OCI-LY1 (cell line): ENCODE data around the gene PKNOX1.
A peak's percentile ranks its signal among the peaks of the same experiment; 100 is the strongest.
"Not testable (repeated sequence)": the region's sequence is repeated elsewhere in the genome, so short reads cannot be mapped to it uniquely, and the experiment has no call there.

Experiments
- H2AFZ ChIP-seq: fragments of 200-600 bp; sonication (generic), shearing (Covaris generic); 2 replicates; pipeline ENCODE4 v1.6.0; 2014; ENCODE audit warnings: antibody characterized with exemption, mild to moderate bottlenecking, low read length
- H3F3A ChIP-seq: fragments of 200-600 bp; sonication (generic), shearing (Covaris generic); 2 replicates; pipeline ENCODE4 v1.6.0; 2014; ENCODE audit warnings: mild to moderate bottlenecking, antibody characterized with exemption, low read length, moderate library complexity; ENCODE audit not compliant: insufficient read depth
- H3K27ac ChIP-seq: fragments of 200-600 bp; sonication (generic); 2 replicates; pipeline ENCODE4 v1.5.1; 2014; ENCODE audit warnings: low read length, mixed run types, mild to moderate bottlenecking, low read depth; ENCODE audit not compliant: poor library complexity, severe bottlenecking
- H3K27me3 ChIP-seq: fragments of 200-600 bp; sonication (generic); 2 replicates; pipeline ENCODE4 v1.6.0; 2014; ENCODE audit warnings: antibody characterized with exemption, mild to moderate bottlenecking, low read length, moderate library complexity; ENCODE audit not compliant: insufficient read depth
- H3K36me3 ChIP-seq: fragments of 200-600 bp; sonication (generic); 2 replicates; pipeline ENCODE4 v1.6.1; 2014; ENCODE audit warnings: mild to moderate bottlenecking, antibody characterized with exemption, low read length, moderate library complexity, mixed read lengths; ENCODE audit not compliant: insufficient read depth
- H3K4me1 ChIP-seq: fragments of 200-600 bp; sonication (generic); 2 replicates; pipeline ENCODE4 v1.5.1; 2014; ENCODE audit warnings: mild to moderate bottlenecking, low read length, moderate library complexity; ENCODE audit not compliant: insufficient read depth, severe bottlenecking
- H3K4me2 ChIP-seq: fragments of 200-600 bp; sonication (generic), shearing (Covaris generic); 2 replicates; pipeline ENCODE4 v1.6.1; 2014; ENCODE audit warnings: low read length
- H3K4me3 ChIP-seq: fragments of 200-600 bp; sonication (generic); 2 replicates; pipeline ENCODE4 v1.5.1; 2014; ENCODE audit warnings: low read length, low read depth, mild to moderate bottlenecking, mixed read lengths; ENCODE audit not compliant: poor library complexity, severe bottlenecking
- H3K79me2 ChIP-seq: fragments of 200-600 bp; shearing (Covaris generic); 2 replicates; pipeline ENCODE4 v1.6.1; 2016; ENCODE audit warnings: mixed run types, low read length, mixed read lengths; ENCODE audit not compliant: insufficient read depth
- H3K9ac ChIP-seq: fragments of 200-600 bp; sonication (generic), shearing (Covaris generic); 2 replicates; pipeline ENCODE4 v1.6.1; 2014; ENCODE audit warnings: mild to moderate bottlenecking, low read length, mixed read lengths
- H3K9me2 ChIP-seq: fragments of 200-600 bp; sonication (generic), shearing (Covaris generic); 2 replicates; pipeline ENCODE4 v1.6.1; 2014; ENCODE audit warnings: low read depth, mild to moderate bottlenecking, low read length, mixed read lengths
- H3K9me3 ChIP-seq: fragments of 200-600 bp; shearing (Covaris generic); 2 replicates; pipeline ENCODE4 v1.6.1; 2014; ENCODE audit warnings: low read length, mixed read lengths
- H4K20me1 ChIP-seq: fragments of 200-600 bp; sonication (generic), shearing (Covaris generic); 2 replicates; pipeline ENCODE4 v1.6.0; 2016; ENCODE audit warnings: mild to moderate bottlenecking, low read length; ENCODE audit not compliant: insufficient read depth
- EZH2 ChIP-seq: fragments of 200-600 bp; sonication (generic), shearing (Covaris generic); IDR thresholded peaks from 2 replicates; pipeline ENCODE4 v1.8.0; 2017; ENCODE audit warnings: borderline replicate concordance, mixed run types, mild to moderate bottlenecking, antibody characterized with exemption, low read length, moderate library complexity, mixed read lengths
- TF ChIP-seq, protein P1 (sequence below): fragments of 200-600 bp; sonication (generic), shearing (Covaris generic); IDR thresholded peaks from 2 replicates; pipeline ENCODE4 v1.5.1; 2017; ENCODE audit warnings: mild to moderate bottlenecking, antibody characterized with exemption, low read length, moderate library complexity, mixed read lengths

PKNOX1 gene

DNA sequence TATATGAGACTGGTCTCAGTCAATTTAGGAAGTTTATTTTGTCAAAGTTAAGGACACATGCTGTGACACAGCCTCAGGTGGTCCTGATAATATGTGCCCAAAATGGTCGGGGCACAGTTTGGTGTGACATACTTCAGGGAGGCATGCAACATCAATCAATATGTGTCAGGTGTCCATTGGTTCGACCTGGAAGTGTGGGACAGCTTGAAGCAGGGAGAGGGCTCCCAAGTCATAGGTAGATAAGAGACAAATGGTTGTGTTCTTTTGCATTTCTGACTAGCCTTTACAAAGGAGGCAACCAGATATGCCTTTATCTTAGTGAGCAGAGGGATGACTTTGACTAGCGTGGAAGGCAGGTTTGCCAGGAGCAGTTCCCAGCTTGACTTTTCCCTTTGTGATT lies 44.4 kb upstream of the PKNOX1 start:
- H3K4me1 ChIP-seq = peaks cover 23% of the 10 kb centered on the region
- H3K36me3 ChIP-seq = no peaks in the 10 kb centered on the region
- H3K4me2 ChIP-seq = no peak overlapping the region
- no peak overlapping the region for H3K27ac ChIP-seq
- H3K79me2 ChIP-seq = no peaks in the 10 kb centered on the region
- no peaks in the 10 kb centered on the region for H3K27me3 ChIP-seq
- H3F3A ChIP-seq = no peaks in the 10 kb centered on the region
- H4K20me1 ChIP-seq = no peaks in the 10 kb centered on the region
- no peak overlapping the region for H3K9ac ChIP-seq
- H2AFZ ChIP-seq = no peak overlapping the region
- no peaks in the 10 kb centered on the region for H3K9me3 ChIP-seq
- H3K9me2 ChIP-seq = no peaks in the 10 kb centered on the region
- TF ChIP-seq EZH2 = no peak
- TF ChIP-seq, protein P1, sequence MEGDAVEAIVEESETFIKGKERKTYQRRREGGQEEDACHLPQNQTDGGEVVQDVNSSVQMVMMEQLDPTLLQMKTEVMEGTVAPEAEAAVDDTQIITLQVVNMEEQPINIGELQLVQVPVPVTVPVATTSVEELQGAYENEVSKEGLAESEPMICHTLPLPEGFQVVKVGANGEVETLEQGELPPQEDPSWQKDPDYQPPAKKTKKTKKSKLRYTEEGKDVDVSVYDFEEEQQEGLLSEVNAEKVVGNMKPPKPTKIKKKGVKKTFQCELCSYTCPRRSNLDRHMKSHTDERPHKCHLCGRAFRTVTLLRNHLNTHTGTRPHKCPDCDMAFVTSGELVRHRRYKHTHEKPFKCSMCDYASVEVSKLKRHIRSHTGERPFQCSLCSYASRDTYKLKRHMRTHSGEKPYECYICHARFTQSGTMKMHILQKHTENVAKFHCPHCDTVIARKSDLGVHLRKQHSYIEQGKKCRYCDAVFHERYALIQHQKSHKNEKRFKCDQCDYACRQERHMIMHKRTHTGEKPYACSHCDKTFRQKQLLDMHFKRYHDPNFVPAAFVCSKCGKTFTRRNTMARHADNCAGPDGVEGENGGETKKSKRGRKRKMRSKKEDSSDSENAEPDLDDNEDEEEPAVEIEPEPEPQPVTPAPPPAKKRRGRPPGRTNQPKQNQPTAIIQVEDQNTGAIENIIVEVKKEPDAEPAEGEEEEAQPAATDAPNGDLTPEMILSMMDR = no peak
- no peak overlapping the region for H3K4me3 ChIP-seq

DNA sequence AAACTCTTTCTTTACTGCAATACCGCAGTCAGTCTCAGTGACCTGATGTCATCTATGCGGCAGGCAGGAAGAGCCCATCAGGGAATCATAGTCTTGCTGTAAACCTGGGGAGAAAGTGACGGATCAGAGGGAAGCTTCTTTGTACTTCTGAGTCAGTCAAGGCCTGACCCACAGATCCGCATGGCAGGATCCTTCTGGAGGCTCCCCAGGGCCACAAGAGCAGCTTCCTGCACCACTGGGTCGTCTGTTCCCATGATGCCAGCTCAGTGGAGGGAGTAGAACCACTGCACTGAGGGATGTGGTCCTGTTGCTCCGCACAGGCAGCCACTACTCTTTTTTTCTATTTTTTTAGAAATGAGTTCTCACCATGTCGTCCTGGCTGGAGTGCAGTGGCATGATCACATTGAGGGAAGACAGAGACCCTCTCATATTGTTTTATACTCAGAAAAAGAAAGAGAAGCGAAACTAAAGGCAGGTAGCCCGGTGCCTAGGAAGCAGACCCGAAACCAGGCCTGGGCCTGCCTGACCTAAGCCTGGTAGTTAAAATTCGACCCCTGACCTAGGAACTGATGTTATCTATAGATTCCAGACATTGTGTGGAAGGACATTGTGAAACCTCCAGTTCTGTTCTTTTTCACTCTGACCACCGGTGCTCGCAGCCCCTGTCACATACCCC lies 42.7 kb upstream of the PKNOX1 start:
- peak overlapping the region; percentile 68 for H2AFZ ChIP-seq
- H3K9me3 ChIP-seq = no peaks in the 10 kb centered on the region
- peak overlapping the region; percentile 35; the same call in 1 of the 2 replicates for H3K4me2 ChIP-seq
- peak overlapping the region; percentile 45; the same call in 1 of the 2 replicates for H3K9ac ChIP-seq
- H3K4me3 ChIP-seq = no peak overlapping the region
- no peaks in the 10 kb centered on the region for H3K79me2 ChIP-seq
- no peak for TF ChIP-seq EZH2
- TF ChIP-seq, protein P1 = no peak
- peaks cover 21% of the 10 kb centered on the region for H3K4me1 ChIP-seq
- no peaks in the 10 kb centered on the region for H3F3A ChIP-seq
- H3K9me2 ChIP-seq = no peaks in the 10 kb centered on the region
- H3K27me3 ChIP-seq = no peaks in the 10 kb centered on the region
- peak overlapping the region; percentile 77 for H3K27ac ChIP-seq
- no peaks in the 10 kb centered on the region for H3K36me3 ChIP-seq
- H4K20me1 ChIP-seq = no peaks in the 10 kb centered on the region

DNA sequence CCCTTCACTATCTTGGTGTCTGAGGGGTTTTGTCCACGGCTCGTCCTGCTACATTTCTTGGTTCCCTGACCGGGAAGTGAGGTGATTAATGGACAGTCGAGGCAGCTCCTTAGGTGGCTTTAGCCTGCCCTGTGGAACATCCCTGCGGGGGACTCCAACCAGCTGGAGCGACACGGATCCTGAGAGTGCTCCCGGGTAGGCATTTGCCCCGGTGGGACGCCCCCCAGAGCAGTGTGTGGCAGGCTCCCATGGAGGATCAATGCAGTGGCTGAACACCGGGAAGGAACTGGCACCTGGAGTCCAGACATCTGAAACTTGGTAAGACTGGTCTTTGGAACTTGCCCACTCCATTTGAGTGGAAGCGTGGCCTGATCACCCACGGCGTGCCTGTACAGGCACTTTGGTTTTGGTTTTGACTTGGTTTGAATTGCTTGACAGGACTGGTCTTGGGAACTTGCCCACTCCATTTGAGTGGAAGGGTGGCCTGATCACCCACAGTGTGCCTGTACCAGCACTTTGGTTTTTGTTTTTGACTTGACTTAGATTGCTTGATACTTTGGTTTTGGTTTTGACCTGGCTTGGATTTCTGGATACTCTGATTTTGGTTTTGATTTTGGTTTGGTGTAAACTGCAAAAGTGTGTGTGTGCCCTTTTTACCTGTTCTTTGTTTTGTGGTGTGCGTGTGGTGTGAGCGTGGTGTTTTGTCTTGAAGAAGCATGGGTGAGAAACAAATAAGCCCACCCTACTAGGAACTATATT lies 41.8 kb upstream of the PKNOX1 start:
- H2AFZ ChIP-seq, H3K9ac ChIP-seq, H3K9me2 ChIP-seq, H3K79me2 ChIP-seq, H3K27me3 ChIP-seq, H4K20me1 ChIP-seq, H3K36me3 ChIP-seq, H3F3A ChIP-seq, H3K4me3 ChIP-seq, H3K4me2 ChIP-seq, H3K9me3 ChIP-seq: not testable (repeated sequence)
- Histone ChIP-seq H3K27ac (peak overlapping the region; percentile 19), H3K4me1 (peaks cover 30% of the 10 kb centered on the region)

DNA sequence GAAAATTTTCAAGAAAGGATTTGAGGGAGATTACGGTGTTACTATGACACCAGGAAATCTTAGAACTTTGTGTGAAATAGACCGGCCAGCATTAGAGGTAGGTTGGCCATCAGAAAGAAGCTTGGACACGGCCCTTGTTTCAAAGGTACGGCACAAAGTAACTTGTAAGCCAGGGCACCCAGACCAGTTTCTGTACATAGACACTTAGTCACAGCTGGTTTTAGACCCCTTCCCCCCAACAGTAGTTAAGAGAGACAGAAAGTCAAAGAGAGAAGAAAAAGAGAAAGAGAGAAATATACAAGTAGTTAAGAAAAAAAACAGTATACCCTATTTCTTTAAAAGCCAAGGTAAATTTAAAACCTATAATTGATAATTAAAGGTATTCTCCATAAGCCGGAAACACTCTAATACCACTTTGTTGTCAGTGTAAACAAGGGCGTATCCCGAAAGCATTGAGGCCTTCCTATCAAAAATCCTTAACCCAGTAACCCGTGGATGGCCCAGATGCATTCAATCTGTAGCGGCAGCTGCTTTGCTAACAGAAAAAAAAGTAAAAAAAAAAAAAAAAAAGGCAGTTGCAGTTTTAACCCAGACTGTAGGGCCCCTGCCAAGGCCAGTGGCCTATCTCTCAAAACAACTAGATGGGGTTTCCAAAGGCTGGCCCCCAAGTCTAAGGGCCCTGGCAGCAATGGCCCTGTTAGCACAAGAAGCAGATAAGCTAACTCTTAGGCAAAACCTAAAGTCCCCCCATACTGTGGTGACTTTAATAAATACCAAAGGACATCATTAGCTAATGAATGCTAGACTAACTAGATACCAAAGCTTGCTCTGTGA lies 41.0 kb upstream of the PKNOX1 start:
- peaks cover 35% of the 10 kb centered on the region for H3K4me1 ChIP-seq
- not testable (repeated sequence) for H3K4me2 ChIP-seq, H3K27me3 ChIP-seq, H3F3A ChIP-seq, H3K79me2 ChIP-seq, H4K20me1 ChIP-seq, H2AFZ ChIP-seq, H3K27ac ChIP-seq, H3K36me3 ChIP-seq, H3K4me3 ChIP-seq, H3K9me2 ChIP-seq, H3K9ac ChIP-seq, H3K9me3 ChIP-seq

DNA sequence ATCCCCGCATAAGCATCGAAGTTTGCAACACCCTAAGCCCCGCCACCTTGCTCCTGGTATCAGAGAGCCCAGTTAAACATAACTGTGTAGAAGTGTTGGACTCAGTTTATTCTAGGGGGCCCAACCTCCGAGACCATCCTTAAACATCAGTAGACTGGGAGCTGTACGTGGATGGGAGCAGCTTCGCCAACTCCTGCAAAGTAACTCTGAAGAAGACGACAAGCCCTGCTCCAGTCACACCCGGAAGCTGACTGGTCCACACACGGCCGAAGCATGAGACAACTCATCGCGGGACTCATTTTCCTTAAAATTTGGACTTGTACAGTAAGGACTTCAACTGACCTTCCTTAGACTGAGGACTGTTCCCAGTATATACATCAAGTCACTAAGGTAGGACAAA lies 40.4 kb upstream of the PKNOX1 start:
- not testable (repeated sequence) for H3K27ac ChIP-seq, H3F3A ChIP-seq, H3K27me3 ChIP-seq, H3K4me3 ChIP-seq, H3K4me2 ChIP-seq, H3K9me2 ChIP-seq, H2AFZ ChIP-seq, H3K9ac ChIP-seq, H3K9me3 ChIP-seq, H3K36me3 ChIP-seq, H4K20me1 ChIP-seq, H3K79me2 ChIP-seq
- peaks cover 35% of the 10 kb centered on the region for H3K4me1 ChIP-seq
